ENCODE results near the gene MRPS26.

DNA sequence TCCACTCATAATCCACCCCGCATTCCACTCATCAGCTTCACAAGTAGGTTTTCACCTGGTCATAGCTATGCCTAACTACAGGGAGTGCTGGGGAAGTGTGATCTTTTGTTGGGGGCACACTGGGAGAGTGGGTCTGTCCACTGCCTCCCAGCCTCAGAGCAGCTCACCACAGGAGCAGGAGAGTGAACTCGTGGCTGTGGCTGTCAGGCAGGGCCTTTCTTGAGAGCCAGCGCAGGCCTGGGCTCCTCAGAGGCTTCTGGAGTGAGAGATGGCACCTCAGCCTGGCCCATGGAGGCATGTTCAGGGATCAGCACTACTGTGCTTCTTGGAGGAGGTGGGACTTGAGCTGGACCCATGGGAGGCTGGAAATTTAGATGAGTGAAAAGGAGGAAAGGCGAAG lies 6.4 kb upstream of the MRPS26 start:
- TF ChIP-seq, protein P1, sequence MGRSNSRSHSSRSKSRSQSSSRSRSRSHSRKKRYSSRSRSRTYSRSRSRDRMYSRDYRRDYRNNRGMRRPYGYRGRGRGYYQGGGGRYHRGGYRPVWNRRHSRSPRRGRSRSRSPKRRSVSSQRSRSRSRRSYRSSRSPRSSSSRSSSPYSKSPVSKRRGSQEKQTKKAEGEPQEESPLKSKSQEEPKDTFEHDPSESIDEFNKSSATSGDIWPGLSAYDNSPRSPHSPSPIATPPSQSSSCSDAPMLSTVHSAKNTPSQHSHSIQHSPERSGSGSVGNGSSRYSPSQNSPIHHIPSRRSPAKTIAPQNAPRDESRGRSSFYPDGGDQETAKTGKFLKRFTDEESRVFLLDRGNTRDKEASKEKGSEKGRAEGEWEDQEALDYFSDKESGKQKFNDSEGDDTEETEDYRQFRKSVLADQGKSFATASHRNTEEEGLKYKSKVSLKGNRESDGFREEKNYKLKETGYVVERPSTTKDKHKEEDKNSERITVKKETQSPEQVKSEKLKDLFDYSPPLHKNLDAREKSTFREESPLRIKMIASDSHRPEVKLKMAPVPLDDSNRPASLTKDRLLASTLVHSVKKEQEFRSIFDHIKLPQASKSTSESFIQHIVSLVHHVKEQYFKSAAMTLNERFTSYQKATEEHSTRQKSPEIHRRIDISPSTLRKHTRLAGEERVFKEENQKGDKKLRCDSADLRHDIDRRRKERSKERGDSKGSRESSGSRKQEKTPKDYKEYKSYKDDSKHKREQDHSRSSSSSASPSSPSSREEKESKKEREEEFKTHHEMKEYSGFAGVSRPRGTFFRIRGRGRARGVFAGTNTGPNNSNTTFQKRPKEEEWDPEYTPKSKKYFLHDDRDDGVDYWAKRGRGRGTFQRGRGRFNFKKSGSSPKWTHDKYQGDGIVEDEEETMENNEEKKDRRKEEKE (IDR thresholded peaks at IDR 0.05), result no peak
- TF ChIP-seq, protein P2, sequence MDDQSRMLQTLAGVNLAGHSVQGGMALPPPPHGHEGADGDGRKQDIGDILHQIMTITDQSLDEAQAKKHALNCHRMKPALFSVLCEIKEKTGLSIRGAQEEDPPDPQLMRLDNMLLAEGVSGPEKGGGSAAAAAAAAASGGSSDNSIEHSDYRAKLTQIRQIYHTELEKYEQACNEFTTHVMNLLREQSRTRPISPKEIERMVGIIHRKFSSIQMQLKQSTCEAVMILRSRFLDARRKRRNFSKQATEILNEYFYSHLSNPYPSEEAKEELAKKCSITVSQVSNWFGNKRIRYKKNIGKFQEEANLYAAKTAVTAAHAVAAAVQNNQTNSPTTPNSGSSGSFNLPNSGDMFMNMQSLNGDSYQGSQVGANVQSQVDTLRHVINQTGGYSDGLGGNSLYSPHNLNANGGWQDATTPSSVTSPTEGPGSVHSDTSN (CRISPR knock-in tag; IDR thresholded peaks at IDR 0.05; ENCODE audit: borderline replicate concordance), result no peak
- TF ChIP-seq, protein P3, sequence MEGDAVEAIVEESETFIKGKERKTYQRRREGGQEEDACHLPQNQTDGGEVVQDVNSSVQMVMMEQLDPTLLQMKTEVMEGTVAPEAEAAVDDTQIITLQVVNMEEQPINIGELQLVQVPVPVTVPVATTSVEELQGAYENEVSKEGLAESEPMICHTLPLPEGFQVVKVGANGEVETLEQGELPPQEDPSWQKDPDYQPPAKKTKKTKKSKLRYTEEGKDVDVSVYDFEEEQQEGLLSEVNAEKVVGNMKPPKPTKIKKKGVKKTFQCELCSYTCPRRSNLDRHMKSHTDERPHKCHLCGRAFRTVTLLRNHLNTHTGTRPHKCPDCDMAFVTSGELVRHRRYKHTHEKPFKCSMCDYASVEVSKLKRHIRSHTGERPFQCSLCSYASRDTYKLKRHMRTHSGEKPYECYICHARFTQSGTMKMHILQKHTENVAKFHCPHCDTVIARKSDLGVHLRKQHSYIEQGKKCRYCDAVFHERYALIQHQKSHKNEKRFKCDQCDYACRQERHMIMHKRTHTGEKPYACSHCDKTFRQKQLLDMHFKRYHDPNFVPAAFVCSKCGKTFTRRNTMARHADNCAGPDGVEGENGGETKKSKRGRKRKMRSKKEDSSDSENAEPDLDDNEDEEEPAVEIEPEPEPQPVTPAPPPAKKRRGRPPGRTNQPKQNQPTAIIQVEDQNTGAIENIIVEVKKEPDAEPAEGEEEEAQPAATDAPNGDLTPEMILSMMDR (CRISPR knock-in tag; IDR thresholded peaks at IDR 0.05), result no peak
- no peak for TF ChIP-seq NFRKB (IDR thresholded peaks at IDR 0.05)
- TF ChIP-seq ZNF546 (CRISPR knock-in tag; conservative IDR thresholded peaks at IDR 0.05), result no peak
- TF ChIP-seq ZNF879 (CRISPR knock-in tag; IDR thresholded peaks at IDR 0.05), result no peak
- TF ChIP-seq BRCA1 (CRISPR knock-in tag; IDR thresholded peaks at IDR 0.05), result no peak
- TF ChIP-seq ZNF446 (CRISPR knock-in tag; IDR thresholded peaks at IDR 0.05), result no peak
- TF ChIP-seq POLR2A (IDR thresholded peaks at IDR 0.05; ENCODE audit: insufficient read depth in 1 of 2, low read depth in 2 of 2, low read length in 2 of 2), result no peak
- TF ChIP-seq RAD21 (CRISPR knock-in tag; IDR thresholded peaks at IDR 0.05), result no peak
- no peak for TF ChIP-seq ZNF660 (CRISPR knock-in tag; IDR thresholded peaks at IDR 0.05; ENCODE audit: borderline replicate concordance, low read depth)
- TF ChIP-seq SNRNP70 (IDR thresholded peaks at IDR 0.05; ENCODE audit: low read depth, low read length), result no peak
